ENCODE measurements around the gene ADTRP.

- TF ChIP-seq FOXM1 (IDR thresholded peaks at IDR 0.05; ENCODE audit: low read depth, low read length): no peak
- TF ChIP-seq CTCF (IDR thresholded peaks at IDR 0.05 in 2 of 3, conservative IDR thresholded peaks at IDR 0.05 in 1 of 3; ENCODE audit: control insufficient read depth in 2 of 3, extremely low read depth in 1 of 3, insufficient read depth in 1 of 3, low read depth in 3 of 3, low read length in 3 of 3): no peak
- TF ChIP-seq RFX5 (IDR thresholded peaks at IDR 0.05; ENCODE audit: low read depth, low read length): no peak
- TF ChIP-seq ZNF274 (IDR thresholded peaks at IDR 0.05; ENCODE audit: insufficient read depth, insufficient read length): no peak
- no peak for TF ChIP-seq POLR2A (IDR thresholded peaks at IDR 0.05; ENCODE audit: low read depth, low read length)
- no peak for TF ChIP-seq SUZ12 (IDR thresholded peaks at IDR 0.05; ENCODE audit: unreplicated experiment)
- no peak for TF ChIP-seq NFIC (IDR thresholded peaks at IDR 0.05; ENCODE audit: low read depth, low read length)
Observed at GRCh38 chr6:11798096-11798495, 19.5 kb upstream of the ADTRP start.
